Caki2 (cell line): Measurements from ENCODE around the gene SMAD3. TPM values are rescaled to one million over a fixed set of nuclear protein-coding genes. Genes with fewer than 3 reads are reported as not detected.
"Not testable (repeated sequence)": the region's sequence is repeated elsewhere in the genome, so short reads cannot be mapped to it uniquely, and the experiment has no call there.

Source experiments
- DNase-seq: peaks from one replicate; pipeline ENCODE4 v3.0.0-alpha.2; 2015; ENCODE audit warnings: low read depth
- in situ Hi-C: cut with HindIII; loops from 2 replicates; pipeline ENCODE4 v1.10.0; 2016; ENCODE audit warnings: low sequenced_read_pairs, low pct_unique_long_range_greater_than_20kb, mixed read lengths
- total RNA-seq: library from RNA; depleted of rRNA; stranded (reverse); fragments of >200 nt; shearing (Covaris generic); gene quantifications from 2 replicates; pipeline ENCODE4 v1.2.3, GENCODE V29; 2014; ENCODE audit warnings: low replicate concordance

Gene SMAD3
- total RNA-seq, 1 experiment from 2014 or later, result 26.4 TPM

GRCh38 chr15:67116742-67117141, 51.3 kb downstream of the SMAD3 start:
- peak; percentile 76 for DNase-seq
- in situ Hi-C loops, result no loop called here

DNA sequence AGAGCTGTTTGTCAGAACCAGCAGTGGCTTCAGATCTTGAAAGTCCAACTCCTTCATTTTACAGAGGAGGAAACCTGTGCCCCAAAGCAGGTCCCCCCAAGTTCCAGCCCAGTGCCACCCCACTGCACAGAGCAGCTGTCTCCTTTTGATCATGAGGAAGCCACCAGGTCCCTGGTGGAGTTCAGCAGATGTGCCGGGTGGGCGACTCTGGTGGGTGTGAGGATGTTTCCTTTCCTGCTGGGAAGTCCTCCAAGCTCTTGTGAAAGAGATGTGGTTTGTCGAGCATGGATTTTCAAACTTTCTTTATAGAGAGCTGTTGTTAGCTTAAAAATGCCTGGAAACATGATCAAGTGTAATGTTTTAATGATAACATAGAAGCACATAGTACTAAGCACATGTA, 52.0 kb downstream of the SMAD3 start:
- DNase-seq, result no peak
- in situ Hi-C loops, result no loop called here

DNA sequence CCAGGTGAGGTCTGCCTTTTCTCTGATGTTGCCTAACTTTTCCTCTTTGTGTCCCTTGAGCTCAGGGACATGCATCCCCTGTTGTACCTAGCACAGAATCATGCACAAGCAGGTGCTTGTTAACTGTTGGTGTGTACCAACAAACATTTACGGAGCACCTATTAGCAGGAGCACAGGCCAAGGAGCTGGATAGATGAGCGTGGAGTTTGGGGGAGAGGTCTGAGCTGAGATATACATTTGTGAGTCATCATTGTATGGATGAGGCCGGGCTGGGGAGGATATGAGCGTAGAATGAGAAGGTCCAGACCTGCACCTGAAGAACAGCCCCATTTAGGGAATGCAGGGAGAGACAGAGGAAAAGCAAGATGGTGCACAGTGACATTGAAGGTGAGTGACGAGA, 53.4 kb downstream of the SMAD3 start:
- no peak for DNase-seq
- in situ Hi-C loops, result no loop called here

DNA sequence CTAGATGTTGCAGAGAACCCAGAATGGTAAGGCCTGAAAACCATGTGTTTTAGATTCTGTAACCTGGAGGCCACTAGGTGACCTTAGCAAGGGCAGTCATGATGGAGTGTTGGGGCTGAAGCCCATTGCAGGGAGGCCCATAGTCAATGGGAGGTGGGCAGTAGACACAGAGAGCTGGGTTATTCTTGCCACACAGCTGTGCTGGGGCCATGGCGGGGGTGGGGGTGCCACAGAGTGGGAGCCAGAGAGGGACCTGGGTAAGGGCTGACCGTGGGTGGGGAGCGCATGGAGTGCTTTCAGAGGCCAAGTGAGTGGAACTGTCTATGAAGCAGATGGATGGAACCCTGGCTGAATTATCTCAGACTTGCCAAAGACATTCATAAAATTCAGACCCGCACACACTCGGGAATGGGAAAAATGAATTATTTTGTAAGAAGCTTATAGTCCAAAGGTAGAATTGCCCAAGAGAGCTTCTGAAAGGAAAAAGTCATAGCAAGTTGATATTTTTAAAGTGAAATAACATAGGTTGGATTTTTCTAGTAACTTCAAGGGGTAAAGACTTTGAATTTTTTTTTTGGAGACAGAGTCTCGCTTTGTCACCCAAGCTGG, 53.9 kb downstream of the SMAD3 start:
- DNase-seq, result no peak
- in situ Hi-C loops, result no loop called here

- in situ Hi-C loops, result no loop called here
- no peak for DNase-seq
These were observed 54.8 kb downstream of the SMAD3 start for GRCh38 chr15:67120009-67120838.

GRCh38 chr15:67120839-67121643, 55.6 kb downstream of the SMAD3 start:
- in situ Hi-C loops, result no loop called here
- peak; percentile 85 for DNase-seq

GRCh38 chr15:67121644-67122605, 56.5 kb downstream of the SMAD3 start:
- in situ Hi-C loops, result no loop called here
- no peak for DNase-seq

GRCh38 chr15:67122816-67123215, 57.4 kb downstream of the SMAD3 start:
- in situ Hi-C loops, DNase-seq: not testable (repeated sequence)

GRCh38 chr15:67123291-67123690, 57.9 kb downstream of the SMAD3 start:
- in situ Hi-C loops, DNase-seq: not testable (repeated sequence)

GRCh38 chr15:67124111-67124510, 58.7 kb downstream of the SMAD3 start:
- in situ Hi-C loops, result no loop called here
- DNase-seq, result no peak

- DNase-seq, result no peak
- in situ Hi-C loops, result no loop called here
These were observed 59.6 kb downstream of the SMAD3 start for GRCh38 chr15:67124911-67125588.

- in situ Hi-C loops, result no loop called here
These were observed 60.4 kb downstream of the SMAD3 start for GRCh38 chr15:67125589-67126502.

GRCh38 chr15:67126551-67127330, 61.3 kb downstream of the SMAD3 start:
- no peak for DNase-seq
- in situ Hi-C loops, result no loop called here

More at GRCh38 chr15:67125589-67126502, 60.4 kb downstream of the SMAD3 start:
- peak; percentile 80 for DNase-seq

GRCh38 chr15:67127331-67127664, 61.9 kb downstream of the SMAD3 start:
- in situ Hi-C loops, result no loop called here
- peak; percentile 75 for DNase-seq

DNA sequence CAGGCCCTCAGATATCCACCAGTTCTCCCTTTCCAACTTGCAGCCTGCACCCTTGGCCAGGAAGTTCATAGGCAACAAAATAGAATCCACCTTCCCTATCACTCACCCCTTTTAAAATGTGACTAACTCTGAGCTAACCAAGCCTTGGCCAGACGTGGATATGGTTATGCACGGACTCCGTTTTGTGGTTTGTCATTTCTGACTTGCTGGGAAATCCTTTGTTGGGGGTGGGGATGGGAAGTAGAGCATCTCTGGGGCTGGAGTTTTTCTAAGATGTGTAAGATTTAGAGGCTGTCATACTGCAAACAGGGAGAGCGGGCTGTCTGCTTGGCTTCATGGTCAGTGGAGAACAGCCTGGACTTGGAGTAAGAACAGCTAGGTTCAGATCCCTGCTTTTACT, 62.6 kb downstream of the SMAD3 start:
- DNase-seq, result peak; percentile 92
- in situ Hi-C loops, result no loop called here

DNA sequence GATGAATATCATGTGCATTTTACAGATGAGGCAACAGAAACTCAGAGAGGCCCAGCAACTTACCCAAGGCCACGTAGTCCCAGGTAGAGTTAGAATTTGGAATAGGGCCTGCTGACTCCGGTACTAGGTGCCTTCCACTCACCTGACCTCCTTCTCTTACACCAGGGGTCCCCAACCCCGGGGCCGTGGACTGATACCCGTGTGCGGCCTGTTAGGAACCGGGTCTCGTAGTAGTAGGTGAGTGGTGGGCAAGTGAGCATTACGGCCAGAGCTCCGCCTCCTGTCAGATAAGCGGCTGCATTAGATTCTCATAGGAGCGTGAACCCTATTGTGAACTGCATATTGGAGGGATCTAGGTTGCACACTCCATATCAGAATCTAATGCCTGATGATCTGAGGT, 64.8 kb downstream of the SMAD3 start:
- DNase-seq, result no peak
- in situ Hi-C loops, result no loop called here
